GM23338 (cell line): ENCODE measurements around the gene SDC3. TPM values are rescaled to one million over a fixed set of nuclear protein-coding genes. Genes with fewer than 3 reads are reported as not detected.

ENCODE experiments used
- ATAC-seq: fragments of 200-7000 bp; cut with Tn5 transposase; 3 replicates; pipeline ENCODE4 v1.9.1; 2020
- DNase-seq: peaks from one replicate; pipeline ENCODE4 v3.0.0-alpha.2; 2015; ENCODE audit warnings: low spot score
- H2AFZ ChIP-seq: fragments of 200-600 bp; sonication (generic); 2 replicates; pipeline ENCODE4 v1.8.0; 2016; ENCODE audit warnings: antibody characterized with exemption, mild to moderate bottlenecking, moderate library complexity
- H3F3A ChIP-seq: fragments of 200-600 bp; sonication (generic); replicated peaks from 2 replicates; pipeline ENCODE4 v1.8.0; 2017; ENCODE audit warnings: antibody characterized with exemption, mixed run types, low read depth
- H3K27ac ChIP-seq: fragments of 200-600 bp; sonication (generic); 2 replicates; pipeline ENCODE4 v1.6.1; 2016; ENCODE audit warnings: low read depth
- H3K27me3 ChIP-seq: fragments of 200-600 bp; sonication (generic); 2 replicates; pipeline ENCODE4 v1.8.0; 2016; ENCODE audit warnings: mild to moderate bottlenecking, mixed run types, moderate library complexity; ENCODE audit not compliant: insufficient read depth
- H3K36me3 ChIP-seq: fragments of 200-600 bp; sonication (generic); 2 replicates; pipeline ENCODE4 v1.8.0; 2016; ENCODE audit warnings: mild to moderate bottlenecking; ENCODE audit not compliant: insufficient read depth
- H3K4me1 ChIP-seq: fragments of 200-600 bp; sonication (generic); 2 replicates; pipeline ENCODE4 v1.8.0; 2016; ENCODE audit warnings: mild to moderate bottlenecking, moderate library complexity; ENCODE audit not compliant: insufficient read depth
- H3K4me2 ChIP-seq: fragments of 200-600 bp; sonication (generic); 2 replicates; pipeline ENCODE4 v1.7.1; 2017; ENCODE audit warnings: mixed run types
- H3K4me3 ChIP-seq: fragments of 200-600 bp; sonication (generic); 2 replicates; pipeline ENCODE4 v1.6.1; 2016; ENCODE audit warnings: mixed run types
- H3K79me2 ChIP-seq: fragments of 200-600 bp; sonication (generic); replicated peaks from 2 replicates; pipeline ENCODE4 v1.8.0; 2017; ENCODE audit warnings: mild to moderate bottlenecking; ENCODE audit not compliant: insufficient read depth
- H3K9me2 ChIP-seq: fragments of 200-600 bp; sonication (generic); 2 replicates; pipeline ENCODE4 v1.8.0; 2017; ENCODE audit not compliant: insufficient read depth
- H4K20me1 ChIP-seq: fragments of 200-600 bp; sonication (generic); replicated peaks from 2 replicates; pipeline ENCODE4 v1.8.0; 2017; ENCODE audit warnings: mild to moderate bottlenecking; ENCODE audit not compliant: insufficient read depth
- H3K27ac Mint-ChIP-seq: 2 replicates; pipeline ENCODE4 v1.8.0; 2020; ENCODE audit warnings: inconsistent platforms, mild to moderate bottlenecking, moderate library complexity, mixed read lengths
- H3K27me3 Mint-ChIP-seq: 3 replicates; pipeline ENCODE4 v1.8.0; 2022; ENCODE audit warnings: low read depth, mild to moderate bottlenecking, moderate library complexity, mixed read lengths, inconsistent platforms; ENCODE audit not compliant: insufficient read depth, poor library complexity
- H3K36me3 Mint-ChIP-seq: 3 replicates; pipeline ENCODE4 v1.8.0; 2021; ENCODE audit warnings: low read depth, mild to moderate bottlenecking, inconsistent platforms, moderate library complexity, mixed read lengths
- H3K4me1 Mint-ChIP-seq: 3 replicates; pipeline ENCODE4 v1.8.0; 2020; ENCODE audit warnings: mild to moderate bottlenecking, inconsistent platforms, mixed read lengths
- H3K4me3 Mint-ChIP-seq: 3 replicates; pipeline ENCODE4 v1.8.0; 2021; ENCODE audit warnings: moderate library complexity, mild to moderate bottlenecking, inconsistent platforms, mixed read lengths
- H3K9me3 Mint-ChIP-seq: 3 replicates; pipeline ENCODE4 v1.8.0; 2020; ENCODE audit warnings: moderate library complexity, mild to moderate bottlenecking, inconsistent platforms, mixed read lengths
- CREB1 ChIP-seq: fragments of 250-450 bp; sonication (Bioruptor Pico); IDR thresholded peaks from 2 replicates; pipeline ENCODE4 v1.5.0; 2020; ENCODE audit warnings: low read depth, mild to moderate bottlenecking, moderate library complexity
- CTCF ChIP-seq, 2 experiments: fragments of 200-600 bp in 1 of 2; sonication (generic) in 1 of 2; conservative IDR thresholded peaks; 2 replicates each; pipeline versions ENCODE4 v1.5.1 to v1.6.1; 2016 to 2017; ENCODE audit warnings: antibody characterized with exemption in 2 of 2, low read depth in 2 of 2, mild to moderate bottlenecking in 2 of 2, moderate library complexity in 1 of 2
- EZH2 ChIP-seq: fragments of 200-600 bp; sonication (generic); IDR thresholded peaks from one replicate; pipeline ENCODE4 v1.8.0; 2017; ENCODE audit warnings: antibody characterized with exemption, mild to moderate bottlenecking, low read depth; ENCODE audit not compliant: unreplicated experiment
- EZH2phosphoT487 ChIP-seq: fragments of 200-600 bp; sonication (generic); IDR thresholded peaks from one replicate; pipeline ENCODE4 v1.8.1; 2018; ENCODE audit warnings: antibody characterized with exemption; ENCODE audit not compliant: unreplicated experiment
- JUNB ChIP-seq: IDR thresholded peaks from one replicate; pipeline ENCODE4 v1.6.1; 2016; ENCODE audit warnings: antibody characterized with exemption; ENCODE audit not compliant: unreplicated experiment
- NANOG ChIP-seq: IDR thresholded peaks from 2 replicates; pipeline ENCODE4 v1.6.1; 2016; ENCODE audit warnings: antibody characterized with exemption, borderline replicate concordance
- POLR2AphosphoS5 ChIP-seq: IDR thresholded peaks from 2 replicates; pipeline ENCODE4 v1.6.1; 2016; ENCODE audit warnings: antibody characterized with exemption, low read depth
- ZNF331 ChIP-seq: fragments of 250-450 bp; sonication (Bioruptor Pico); IDR thresholded peaks from 2 replicates; pipeline ENCODE4 v1.5.0; 2020; ENCODE audit warnings: low read depth, mild to moderate bottlenecking, moderate library complexity
- polyA plus RNA-seq: library from polyadenylated mRNA; unstranded; fragments of >200 nt; fragmentation: Nextera tagmentation; extraction: Ambion mirVana; gene quantifications from 2 replicates; pipeline ENCODE4 v1.2.1, GENCODE V29; 2016
- total RNA-seq: library from RNA; depleted of rRNA; stranded (reverse); fragments of >200 nt; shearing (Covaris generic); gene quantifications from 2 replicates; pipeline ENCODE4 v1.2.3, GENCODE V29; 2014

SDC3 gene
- total and polyA plus RNA-seq, 2 experiments from 2014 or later = 5.2 to 29.7 TPM

GRCh38 chr1:30853350-30853749, 55.2 kb downstream of the SDC3 start:
- no peaks in the 10 kb centered on the region for H3K36me3 Mint-ChIP-seq
- no peaks in the 10 kb centered on the region for H3K36me3 ChIP-seq
- H3K4me3 ChIP-seq = peak overlapping the region; percentile 15; the same call in 1 of the 2 replicates
- TF ChIP-seq EZH2 (no peak), CTCF (conservative IDR thresholded peaks at IDR 0.05; ENCODE audit: low read depth in 2 of 2) (peak; percentile 7 to 31; a peak in 2 of 4 replicates), JUNB (no peak)
- no peaks in the 10 kb centered on the region for H3K79me2 ChIP-seq
- no peak overlapping the region for H3K27ac ChIP-seq
- peaks cover 43% of the 10 kb centered on the region for H3K4me1 Mint-ChIP-seq
- peak; percentile 73 for ATAC-seq
- H4K20me1 ChIP-seq = no peaks in the 10 kb centered on the region
- H3F3A ChIP-seq = no peaks in the 10 kb centered on the region
- no peak overlapping the region for H3K27ac Mint-ChIP-seq
- DNase-seq = peak; percentile 64
- no peak overlapping the region for H2AFZ ChIP-seq
- no peak overlapping the region for H3K4me3 Mint-ChIP-seq
- H3K4me2 ChIP-seq = peak overlapping the region; percentile 14; the same call in 1 of the 2 replicates
- H3K9me2 ChIP-seq = no peaks in the 10 kb centered on the region
- peaks cover 28% of the 10 kb centered on the region for H3K4me1 ChIP-seq
- peaks cover 13% of the 10 kb centered on the region for H3K27me3 Mint-ChIP-seq
- H3K9me3 Mint-ChIP-seq = no peaks in the 10 kb centered on the region
- no peaks in the 10 kb centered on the region for H3K27me3 ChIP-seq

- Histone ChIP-seq H3F3A (no peaks in the 10 kb centered on the region), H4K20me1 (no peaks in the 10 kb centered on the region), H3K4me3 (no peak overlapping the region), H3K4me1 (peaks cover 35% of the 10 kb centered on the region), H3K27me3 (no peaks in the 10 kb centered on the region), H3K27ac (no peak overlapping the region), H3K79me2 (no peaks in the 10 kb centered on the region), H3K36me3 (no peaks in the 10 kb centered on the region), H2AFZ (no peak overlapping the region), H3K9me2 (no peaks in the 10 kb centered on the region), H3K4me2 (no peak overlapping the region)
- Mint-ChIP-seq H3K4me3 (no peak overlapping the region), H3K9me3 (no peaks in the 10 kb centered on the region), H3K27ac (no peak overlapping the region), H3K4me1 (peaks cover 52% of the 10 kb centered on the region), H3K27me3 (peaks cover 13% of the 10 kb centered on the region), H3K36me3 (no peaks in the 10 kb centered on the region)
- DNase-seq (no peak), ATAC-seq (no peak)
- TF ChIP-seq EZH2phosphoT487 (no peak), ZNF331 (CRISPR knock-in tag) (no peak), CREB1 (CRISPR knock-in tag) (no peak), POLR2AphosphoS5 (no peak), EZH2 (no peak)
Measured at GRCh38 chr1:30852026-30852425, 56.5 kb downstream of the SDC3 start.

- no peak overlapping the region for H3K4me2 ChIP-seq
- H4K20me1 ChIP-seq = no peaks in the 10 kb centered on the region
- H3K27me3 ChIP-seq = no peaks in the 10 kb centered on the region
- no peak overlapping the region for H3K27ac ChIP-seq
- H3K27me3 Mint-ChIP-seq = peaks cover 13% of the 10 kb centered on the region
- peaks cover 31% of the 10 kb centered on the region for H3K4me1 ChIP-seq
- H3K4me3 ChIP-seq = no peak overlapping the region
- H3F3A ChIP-seq = no peaks in the 10 kb centered on the region
- peaks cover 52% of the 10 kb centered on the region for H3K4me1 Mint-ChIP-seq
- no peak overlapping the region for H3K27ac Mint-ChIP-seq
- H3K9me3 Mint-ChIP-seq = no peaks in the 10 kb centered on the region
- no peak overlapping the region for H3K4me3 Mint-ChIP-seq
- H3K79me2 ChIP-seq = no peaks in the 10 kb centered on the region
- H3K36me3 Mint-ChIP-seq = no peaks in the 10 kb centered on the region
- ATAC-seq (no peak), DNase-seq (no peak)
- H3K36me3 ChIP-seq = no peaks in the 10 kb centered on the region
- no peaks in the 10 kb centered on the region for H3K9me2 ChIP-seq
- H2AFZ ChIP-seq = no peak overlapping the region
- TF ChIP-seq NANOG = no peak
- no peak for TF ChIP-seq CTCF (conservative IDR thresholded peaks at IDR 0.05; ENCODE audit: low read depth in 2 of 2)
Measured at GRCh38 chr1:30851286-30851685, 57.3 kb downstream of the SDC3 start.
